Esophagus muscularis mucosa (tissue), 4 donors: Measurements from ENCODE around the gene LGALS4.

Experiments used
- CTCF ChIP-seq, 3 experiments: fragments of 200-600 bp in 2 of 3; fragments of 450-650 bp in 1 of 3; sonication (generic) in 2 of 3; IDR thresholded peaks; one replicate each; pipeline ENCODE4 v1.5.1; 2017 to 2019; ENCODE audit warnings: antibody characterized with exemption in 3 of 3, mild to moderate bottlenecking in 2 of 3, moderate library complexity in 1 of 3
- EP300 ChIP-seq: sonication (generic); formaldehyde crosslinking; IDR thresholded peaks from one replicate; pipeline ENCODE4 v1.6.1; 2017; ENCODE audit warnings: antibody characterized with exemption
- POLR2A ChIP-seq: fragments of 450-650 bp; IDR thresholded peaks from one replicate; pipeline ENCODE4 v1.6.1; 2017; ENCODE audit warnings: antibody characterized with exemption, moderate library complexity, mild to moderate bottlenecking, low read depth
- POLR2AphosphoS5 ChIP-seq, 2 donors: sonication (generic); formaldehyde crosslinking; IDR thresholded peaks; one replicate each; pipeline ENCODE4 v1.6.1; 2017; ENCODE audit warnings: antibody characterized with exemption in 2 of 2

GRCh38 chr19:38759590-38760003 is 53.1 kb downstream of the LGALS4 start:
- TF ChIP-seq POLR2A = no peak
- no peak for TF ChIP-seq POLR2AphosphoS5 (IDR thresholded peaks at IDR 0.05)
- no peak for TF ChIP-seq CTCF (IDR thresholded peaks at IDR 0.05)
- no peak for TF ChIP-seq EP300
